GM12891 (cell line): ENCODE measurements around the gene CADPS.

Experiments
- PAX5 ChIP-seq: IDR thresholded peaks from 2 replicates; pipeline ENCODE4 v1.6.1; 2011; ENCODE audit warnings: low read length, moderate library complexity, mild to moderate bottlenecking; ENCODE audit not compliant: insufficient read depth, severe bottlenecking
- POLR2A ChIP-seq: IDR thresholded peaks from 2 replicates; pipeline ENCODE4 v1.6.1; 2011; ENCODE audit warnings: low read depth, low read length, control low read depth
- POLR2AphosphoS5 ChIP-seq: IDR thresholded peaks from 2 replicates; pipeline ENCODE4 v1.6.1; 2011; ENCODE audit warnings: low read depth, low read length, control low read depth
- SPI1 ChIP-seq: IDR thresholded peaks from 2 replicates; pipeline ENCODE4 v1.6.1; 2011; ENCODE audit warnings: low read depth, low read length, control low read depth
- TAF1 ChIP-seq: IDR thresholded peaks from 2 replicates; pipeline ENCODE4 v1.6.1; 2011; ENCODE audit warnings: low read depth, low read length, control low read depth

DNA sequence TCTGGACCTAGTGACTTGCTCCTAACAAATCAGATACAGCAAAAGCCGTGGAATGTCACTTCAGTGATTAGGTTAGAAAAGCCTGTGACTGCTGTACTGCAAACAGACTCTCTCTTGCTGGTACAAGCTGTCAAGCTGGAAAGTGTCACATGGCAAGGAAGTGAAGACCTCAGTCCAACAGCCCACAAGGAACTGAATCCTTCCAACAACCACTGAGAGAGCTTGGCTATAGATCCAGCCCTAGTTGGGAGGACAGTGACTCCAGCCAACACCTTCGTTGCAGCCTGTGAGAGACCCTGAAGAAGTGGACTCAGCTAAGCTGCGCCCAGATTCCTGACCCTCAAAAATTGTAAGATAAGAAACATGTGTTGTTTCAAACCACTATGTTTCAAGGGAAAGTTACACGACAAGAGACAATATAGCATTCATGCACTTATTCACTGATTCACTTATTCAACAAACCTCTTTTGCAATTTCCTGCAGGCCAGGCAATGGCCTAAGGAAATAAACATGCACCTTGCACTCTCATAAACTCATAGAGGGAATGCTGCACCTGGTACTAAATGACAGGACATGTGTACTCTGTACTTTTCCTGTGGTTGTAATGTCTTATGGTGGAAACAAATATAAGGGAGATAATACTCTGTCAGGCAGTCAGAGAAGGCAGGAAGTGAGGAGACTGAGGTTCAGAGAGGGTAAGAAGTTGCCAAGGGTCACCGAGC lies 142.9 kb downstream of the CADPS start:
- TF ChIP-seq POLR2AphosphoS5 (no peak), POLR2A (no peak), TAF1 (no peak), PAX5 (no peak), SPI1 (no peak)
